Right ventricle myocardium superior (tissue), 1 donor: ENCODE results near the gene MRPL34. TPM values are rescaled to one million over a fixed set of nuclear protein-coding genes. Genes with fewer than 3 reads are reported as not detected.
"Not testable (repeated sequence)": the region's sequence is repeated elsewhere in the genome, so short reads cannot be mapped to it uniquely, and the experiment has no call there.

Experiments
- ATAC-seq: fragments of 200-7000 bp; cut with Tn5 transposase; one replicate; pipeline ENCODE4 v1.9.1; 2020; ENCODE audit warnings: mild to moderate bottlenecking; ENCODE audit not compliant: poor library complexity
- DNase-seq: peaks from one replicate; pipeline ENCODE4 v3.0.0-alpha.2; 2020
- intact Hi-C: fragments of 100-400 bp; cut with DNase I; formaldehyde crosslinking; loops from one replicate; pipeline ENCODE4 v1.11.2; 2022
- long read RNA-seq: library from polyadenylated mRNA; unstranded; transcript quantifications from one replicate; pipeline ENCODE4 v2.0.0, GENCODE V29; 2021
- total RNA-seq: library from RNA; stranded (reverse); fragmentation: NEBNext Ultra II Directional; extraction: Animal tissue kit (Norgen Biotek cat#: 25700); gene quantifications from one replicate; pipeline ENCODE4 v1.2.1, GENCODE V29; 2021
- donor health status: DM: no; HTN: yes; CAD: no; lungs with severe emphysema.

Gene MRPL34
- 224 TPM for total RNA-seq
- long read RNA-seq, transcript MRPL34-201 (2 exons, 968 nt): major isoform, 148 of 153 reads
- long read RNA-seq, partial matches to known transcripts: 0 of 153 reads
- long read RNA-seq, other reads (novel, unspliced or antisense): 4 of 153 reads

DNA sequence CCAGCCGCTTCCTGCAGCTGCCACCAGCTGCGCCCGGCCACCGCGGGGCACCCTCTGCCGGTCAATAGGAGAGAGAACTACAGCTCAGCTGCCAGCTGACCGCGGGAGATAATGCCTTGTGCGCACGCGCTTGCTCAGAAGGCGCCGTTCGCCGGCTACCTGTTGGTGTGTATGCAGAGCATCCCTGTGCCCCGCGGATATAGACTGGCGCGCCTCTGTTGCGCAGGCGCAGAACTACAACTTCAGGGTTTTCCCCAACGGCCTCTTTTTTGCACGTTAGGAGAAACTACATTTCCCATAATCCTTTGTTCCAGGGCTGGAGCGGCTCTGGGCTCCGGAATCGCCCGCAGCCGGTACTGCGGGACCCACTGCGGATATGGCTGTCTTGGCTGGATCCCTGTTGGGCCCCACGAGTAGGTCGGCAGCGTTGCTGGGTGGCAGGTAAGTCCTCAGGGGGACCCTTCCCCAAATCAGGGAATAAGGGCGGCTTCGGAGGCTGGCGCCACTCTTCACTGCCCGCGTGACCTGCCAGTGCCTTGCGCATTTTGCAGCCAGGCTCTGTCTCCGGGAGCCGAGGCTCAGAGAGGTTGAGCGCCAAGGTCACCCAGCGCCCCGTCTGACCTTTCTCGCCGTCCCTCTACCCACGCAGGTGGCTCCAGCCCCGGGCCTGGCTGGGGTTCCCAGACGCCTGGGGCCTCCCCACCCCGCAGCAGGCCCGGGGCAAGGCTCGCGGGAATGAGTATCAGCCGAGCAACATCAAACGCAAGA, at the start of gene MRPL34:
Gene MRPL34 (plus strand): TSS at position 356 of the 768 bp plus-strand sequence. CDS start 21 bp downstream, at position 377.
- intact Hi-C loops: no loop called here
- ATAC-seq: peak; percentile 69
- DNase-seq: peak; percentile 95

DNA sequence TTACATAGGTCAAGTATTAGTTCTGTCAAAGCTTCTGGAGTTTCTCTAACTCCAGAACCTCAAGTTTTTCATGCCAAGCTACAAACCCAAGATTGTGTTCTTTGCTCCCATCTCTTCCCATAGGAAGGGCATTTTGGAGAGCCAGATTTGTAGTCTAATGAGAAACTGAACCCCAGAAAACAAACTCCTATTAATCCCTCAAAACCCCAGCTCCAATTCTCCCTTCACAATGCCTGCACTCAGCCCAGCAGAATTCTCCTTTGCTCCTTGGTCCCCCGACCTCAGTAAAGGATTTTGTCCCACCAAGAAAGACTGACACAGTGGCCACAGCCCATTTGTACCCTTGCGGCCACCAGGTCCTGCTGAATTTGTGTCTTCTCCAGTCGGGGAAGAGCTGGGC, 49.5 kb upstream of the MRPL34 start:
- DNase-seq (no peak), ATAC-seq (no peak)
- intact Hi-C loops: no loop called here

GRCh38 chr19:17259118-17259780, 46.4 kb upstream of the MRPL34 start:
- intact Hi-C loops: no loop called here
- DNase-seq: no peak
- no peak for ATAC-seq

GRCh38 chr19:17259934-17260333, 45.7 kb upstream of the MRPL34 start:
- ATAC-seq: no peak
- intact Hi-C loops: no loop called here
- DNase-seq: no peak

GRCh38 chr19:17260842-17261325, 44.8 kb upstream of the MRPL34 start:
- ATAC-seq (peak; percentile 91), DNase-seq (peak; percentile 89)
- intact Hi-C loops: no loop called here

DNA sequence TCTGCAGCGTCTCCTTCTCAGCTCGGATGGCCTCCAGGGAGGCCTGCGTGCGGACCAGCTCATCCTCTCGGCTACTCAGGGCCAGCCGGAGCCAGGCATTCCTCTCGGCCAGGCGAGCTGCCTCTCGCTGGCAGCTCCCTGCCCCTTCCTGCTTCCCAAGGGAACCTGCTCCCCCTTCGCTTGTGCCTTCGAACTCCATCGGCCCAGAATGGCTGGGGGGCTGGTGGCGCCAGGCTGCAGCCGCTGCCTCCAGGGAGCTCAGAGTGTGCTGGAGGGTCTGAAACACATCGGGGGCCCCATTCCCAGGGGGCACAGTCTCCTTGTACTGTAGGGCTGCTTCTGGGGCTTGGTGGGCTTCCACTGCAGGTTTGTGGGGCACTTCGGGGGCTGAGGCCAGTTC, 43.1 kb upstream of the MRPL34 start:
- intact Hi-C loops: no loop called here
- DNase-seq: no peak
- ATAC-seq: no peak

- intact Hi-C loops: no loop called here
- no peak for ATAC-seq
- DNase-seq: no peak
Measured at GRCh38 chr19:17263712-17264640, 41.7 kb upstream of the MRPL34 start.

- ATAC-seq (no peak), DNase-seq (peak; percentile 53)
- intact Hi-C loops: no loop called here
Measured at GRCh38 chr19:17264641-17264979, 41.1 kb upstream of the MRPL34 start, which contains the start of gene USHBP1. TSS of gene USHBP1 (minus strand) at chr19:17264745. CDS start at chr19:17264299, 446 bp downstream.

DNA sequence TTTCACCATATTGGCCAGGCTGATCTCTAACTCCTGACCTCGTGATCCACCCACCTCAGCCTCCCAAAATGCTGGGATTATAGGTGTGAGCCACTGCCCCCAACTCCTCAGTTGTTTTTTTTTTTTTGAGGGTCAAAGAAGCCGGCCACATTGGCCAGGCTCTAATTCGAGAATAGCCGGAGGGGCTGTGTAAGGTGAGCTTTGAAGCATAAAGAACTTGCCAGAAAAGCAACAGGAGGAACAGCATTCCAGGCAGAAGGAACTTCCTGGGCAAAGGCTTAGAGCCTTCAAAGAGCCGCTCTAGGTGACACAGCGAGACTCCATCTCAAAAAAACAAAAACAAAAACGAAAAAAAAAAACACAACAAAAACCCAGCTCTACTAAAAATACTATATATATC, 39.6 kb upstream of the MRPL34 start:
- ATAC-seq: no peak

DNA sequence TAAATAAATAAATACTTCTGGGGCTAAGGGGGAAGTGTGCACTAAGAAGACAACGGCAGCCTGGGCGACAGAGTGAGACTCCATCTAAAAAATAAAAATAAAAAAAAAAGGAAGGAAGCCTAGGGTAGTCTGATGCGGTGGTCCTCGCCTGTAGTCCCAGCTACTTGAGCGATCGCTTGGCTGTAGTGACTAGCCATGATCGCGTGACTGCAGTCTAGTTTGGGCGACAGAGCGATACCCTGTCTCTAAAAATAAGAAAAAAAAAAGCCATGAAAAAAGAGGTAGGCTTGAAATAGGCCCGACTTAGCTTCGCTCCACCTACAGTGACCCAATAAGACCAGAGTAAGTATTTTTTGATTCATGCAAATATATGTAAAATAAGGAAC, 39.1 kb upstream of the MRPL34 start:
- ATAC-seq: no peak
- intact Hi-C loops: no loop called here
- DNase-seq: no peak

More for the DNA sequence above, 39.6 kb upstream of the MRPL34 start:
- intact Hi-C loops: no loop called here
- no peak for DNase-seq

DNA sequence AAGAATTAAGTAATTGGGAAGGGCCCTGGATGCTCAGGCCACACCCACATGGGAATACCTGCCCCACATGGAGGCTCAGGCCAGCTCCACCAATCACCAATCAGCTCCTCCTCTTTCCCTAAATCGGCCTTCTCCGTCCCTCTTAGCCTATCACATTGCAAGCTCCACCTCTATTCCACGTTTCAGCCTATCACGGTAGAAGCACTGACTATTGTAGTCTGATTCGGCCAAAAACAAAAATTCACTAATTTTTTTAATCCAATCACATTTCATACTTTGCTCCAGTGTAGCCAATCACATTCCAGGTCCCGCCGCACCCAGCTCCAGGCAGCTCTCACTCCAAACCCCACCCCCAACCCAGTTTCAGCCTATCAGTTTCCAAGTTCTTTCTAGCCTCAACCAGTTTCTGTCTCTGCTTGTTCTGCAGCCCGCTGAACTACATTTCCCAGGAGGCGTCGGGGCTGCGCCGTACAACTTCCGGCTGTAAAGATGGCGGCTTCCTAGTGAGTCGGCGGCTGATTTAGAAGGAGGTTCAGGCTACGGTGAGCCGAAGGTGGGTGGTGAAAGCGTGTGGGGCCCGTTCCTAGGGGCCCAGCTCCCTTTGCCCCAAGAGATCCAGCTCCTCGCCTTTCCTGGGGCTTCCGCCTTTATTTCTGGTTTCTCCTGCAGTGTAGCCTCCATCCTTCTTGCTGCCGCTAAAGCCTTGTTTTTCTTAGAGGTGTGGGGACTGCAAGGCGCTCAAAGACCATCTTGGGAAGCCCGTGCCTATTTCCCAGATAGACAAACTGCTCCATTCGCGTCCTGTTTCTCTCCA, 38.5 kb upstream of the MRPL34 start, which contains the start of gene BABAM1:
Gene BABAM1 (plus strand): TSS at position 469 of the 814 bp plus-strand sequence. CDS start 1,364 bp downstream, outside the sequence.
- intact Hi-C loops: no loop called here
- DNase-seq (peak; percentile 95), ATAC-seq (peak; percentile 97)

DNA sequence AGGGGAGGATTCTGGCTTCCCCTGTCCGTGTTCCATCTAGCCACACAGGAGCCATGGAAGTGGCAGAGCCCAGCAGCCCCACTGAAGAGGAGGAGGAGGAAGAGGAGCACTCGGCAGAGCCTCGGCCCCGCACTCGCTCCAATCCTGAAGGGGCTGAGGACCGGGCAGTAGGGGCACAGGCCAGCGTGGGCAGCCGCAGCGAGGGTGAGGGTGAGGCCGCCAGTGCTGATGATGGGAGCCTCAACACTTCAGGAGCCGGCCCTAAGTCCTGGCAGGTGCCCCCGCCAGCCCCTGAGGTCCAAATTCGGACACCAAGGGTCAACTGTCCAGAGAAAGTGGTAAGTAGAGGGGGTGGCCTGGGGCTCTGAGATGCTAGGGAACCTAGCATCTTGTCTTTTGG, 36.9 kb upstream of the MRPL34 start:
- intact Hi-C loops: no loop called here
- no peak for ATAC-seq
- DNase-seq: no peak

GRCh38 chr19:17274892-17275291, 30.8 kb upstream of the MRPL34 start:
- ATAC-seq, DNase-seq, intact Hi-C loops: not testable (repeated sequence)

GRCh38 chr19:17275441-17276175, 30.1 kb upstream of the MRPL34 start:
- intact Hi-C loops: no loop called here
- ATAC-seq (no peak), DNase-seq (no peak)

- intact Hi-C loops: no loop called here
- DNase-seq (no peak), ATAC-seq (no peak)
Measured at GRCh38 chr19:17279436-17279835, 26.2 kb upstream of the MRPL34 start.

DNA sequence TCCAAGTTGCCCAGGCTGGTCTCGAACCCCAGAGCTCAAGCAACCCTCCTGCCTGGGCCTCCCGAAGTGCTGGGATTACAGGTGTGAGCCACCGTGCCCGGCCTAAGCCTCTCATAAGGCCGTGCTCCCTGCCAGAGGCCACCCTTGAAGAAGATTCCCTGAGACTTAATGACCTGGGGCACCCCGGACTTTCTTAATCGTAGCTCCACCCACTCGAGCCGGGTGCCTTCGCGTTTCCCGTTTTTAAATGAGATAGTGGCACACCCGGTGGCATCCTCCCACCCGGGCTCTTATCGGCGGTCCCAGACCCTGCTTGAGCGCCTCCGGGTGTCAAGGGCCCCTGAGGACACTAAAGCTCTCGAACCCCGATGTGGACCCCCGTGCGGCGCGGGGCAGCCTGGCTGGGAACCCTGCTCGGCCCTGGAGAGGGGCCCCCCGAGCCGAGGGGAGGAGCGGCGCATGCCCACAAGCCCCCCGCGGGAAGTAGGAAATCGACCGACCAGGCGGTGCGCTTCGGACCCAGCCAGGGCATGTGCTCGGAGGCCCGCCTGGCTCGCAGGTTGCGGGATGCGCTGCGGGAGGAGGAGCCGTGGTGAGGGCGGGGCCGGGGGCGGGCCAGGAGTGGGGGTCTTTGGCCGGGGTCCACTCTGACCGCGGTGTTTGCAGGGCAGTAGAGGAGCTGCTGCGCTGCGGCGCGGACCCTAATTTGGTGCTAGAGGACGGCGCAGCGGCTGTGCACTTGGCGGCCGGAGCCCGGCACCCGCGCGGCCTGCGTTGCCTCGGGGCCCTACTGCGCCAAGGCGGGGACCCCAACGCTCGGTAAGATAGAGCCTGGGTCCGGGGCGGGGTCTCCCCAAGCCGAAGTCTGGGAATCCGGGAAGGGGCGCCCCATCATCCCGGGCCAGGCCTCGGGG, 24.0 kb upstream of the MRPL34 start, which contains the start of gene ANKLE1:
Gene ANKLE1 (plus strand): TSS at position 511 of the 914 bp plus-strand sequence. CDS start 20 bp downstream, at position 531.
- intact Hi-C loops: loop anchor here (5.0 kb wide), 2 partner anchors 79 to 214 kb away; no protein-coding TSS in a partner anchor
- peak; percentile 60 for DNase-seq

More for the DNA sequence above, 24.0 kb upstream of the MRPL34 start, which contains the start of gene ANKLE1:
- peak; percentile 48 for ATAC-seq
